Activated T-helper 1 cell treated with anti-CD3 and anti-CD28 coated beads, Interleukin-12 subunit alpha, Interleukin-12 subunit beta, Interleukin-2, Interleukin-4 antibody, amounts not matched to agents 30 ng/mL and 10 ng/mL and 1 ng/mL, durations not matched to agents 14 hours and 24 hours and 36 hours (primary cell): ENCODE results near the gene CMAS. TPM values are rescaled to one million over a fixed set of nuclear protein-coding genes. Genes with fewer than 3 reads are reported as not detected.
A peak's percentile ranks its signal among the peaks of the same experiment; 100 is the strongest.
"Not testable (repeated sequence)": the region's sequence is repeated elsewhere in the genome, so short reads cannot be mapped to it uniquely, and the experiment has no call there.

ENCODE experiments used
- DNase-seq: peaks from one replicate; pipeline ENCODE4 v3.0.0; 2021; ENCODE audit warnings: low spot score
- H3K27ac Mint-ChIP-seq: one replicate; pipeline ENCODE4 v1.8.0; 2021; ENCODE audit warnings: mild to moderate bottlenecking, mixed read lengths
- H3K27me3 Mint-ChIP-seq: one replicate; pipeline ENCODE4 v1.8.0; 2022; ENCODE audit warnings: mild to moderate bottlenecking, moderate library complexity, mixed read lengths; ENCODE audit not compliant: insufficient read depth
- H3K36me3 Mint-ChIP-seq: one replicate; pipeline ENCODE4 v1.8.0; 2021; ENCODE audit warnings: low read depth, mixed read lengths
- H3K4me1 Mint-ChIP-seq: one replicate; pipeline ENCODE4 v1.8.0; 2021; ENCODE audit warnings: low read depth, mixed read lengths
- H3K4me3 Mint-ChIP-seq: one replicate; pipeline ENCODE4 v1.8.0; 2021; ENCODE audit warnings: mild to moderate bottlenecking, moderate library complexity, mixed read lengths
- H3K9me3 Mint-ChIP-seq: one replicate; pipeline ENCODE4 v1.8.0; 2021; ENCODE audit warnings: mixed read lengths
- intact Hi-C: fragments of 100-400 bp; cut with micrococcal nuclease; formaldehyde crosslinking; loops from one replicate; pipeline ENCODE4 v1.15.1; 2024
- total RNA-seq: library from RNA; stranded (reverse); gene quantifications from 2 replicates; pipeline ENCODE4 v1.2.3, GENCODE V29; 2022

Gene CMAS
- total RNA-seq = 34.1 and 34.9 TPM in 2 replicates

DNA sequence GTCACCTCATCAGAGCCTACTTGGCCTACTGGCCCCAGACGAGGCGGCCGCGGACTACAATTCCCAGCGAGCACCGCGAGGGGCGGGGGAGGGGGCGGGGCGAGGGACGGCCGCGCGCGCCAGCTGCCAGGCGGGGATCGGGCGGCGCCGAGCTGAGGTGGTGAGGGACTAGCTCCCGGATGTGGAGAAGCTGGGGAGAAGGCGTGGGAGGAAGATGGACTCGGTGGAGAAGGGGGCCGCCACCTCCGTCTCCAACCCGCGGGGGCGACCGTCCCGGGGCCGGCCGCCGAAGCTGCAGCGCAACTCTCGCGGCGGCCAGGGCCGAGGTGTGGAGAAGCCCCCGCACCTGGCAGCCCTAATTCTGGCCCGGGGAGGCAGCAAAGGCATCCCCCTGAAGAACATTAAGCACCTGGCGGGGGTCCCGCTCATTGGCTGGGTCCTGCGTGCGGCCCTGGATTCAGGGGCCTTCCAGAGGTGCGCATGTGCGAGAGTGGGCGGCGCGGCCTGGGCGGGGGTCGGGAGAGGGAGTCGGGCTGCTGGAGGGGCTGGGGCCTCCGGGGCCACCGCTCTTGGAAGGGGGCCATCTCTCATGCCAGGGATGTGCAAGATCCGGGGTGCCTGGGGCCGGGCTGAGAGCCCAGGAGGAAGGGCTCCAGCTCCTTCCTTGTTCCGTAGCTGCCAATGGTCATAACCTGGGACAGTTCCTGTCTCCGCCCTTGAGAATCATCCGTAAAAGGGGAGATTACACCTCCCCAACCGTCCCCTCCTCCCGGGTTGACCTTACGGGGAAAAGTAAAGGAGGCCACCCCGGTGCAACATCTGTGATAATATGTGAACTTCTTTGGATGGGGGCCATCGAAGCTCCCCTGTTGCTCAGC, at the start of gene CMAS:
Gene CMAS, plus strand, starts transcription at position 129 of the 878 bp plus-strand sequence. Its CDS starts 86 bp downstream, at position 215.
- peaks cover 20% of the 10 kb centered on the region for H3K36me3 Mint-ChIP-seq
- H3K4me1 Mint-ChIP-seq = peaks cover 48% of the 10 kb centered on the region
- no peaks in the 10 kb centered on the region for H3K9me3 Mint-ChIP-seq
- H3K27ac Mint-ChIP-seq = peak within 1 kb of the TSS; percentile 88
- DNase-seq = peak; percentile 70
- intact Hi-C loops = loop anchor here (1.0 to 10.0 kb wide), 8 partner anchors 289 to 638 kb away; partner anchors contain the start of genes C2CD5, ETNK1, GOLT1B and LDHB
- H3K4me3 Mint-ChIP-seq = peak within 1 kb of the TSS; percentile 95
- H3K27me3 Mint-ChIP-seq = no peaks in the 10 kb centered on the region

DNA sequence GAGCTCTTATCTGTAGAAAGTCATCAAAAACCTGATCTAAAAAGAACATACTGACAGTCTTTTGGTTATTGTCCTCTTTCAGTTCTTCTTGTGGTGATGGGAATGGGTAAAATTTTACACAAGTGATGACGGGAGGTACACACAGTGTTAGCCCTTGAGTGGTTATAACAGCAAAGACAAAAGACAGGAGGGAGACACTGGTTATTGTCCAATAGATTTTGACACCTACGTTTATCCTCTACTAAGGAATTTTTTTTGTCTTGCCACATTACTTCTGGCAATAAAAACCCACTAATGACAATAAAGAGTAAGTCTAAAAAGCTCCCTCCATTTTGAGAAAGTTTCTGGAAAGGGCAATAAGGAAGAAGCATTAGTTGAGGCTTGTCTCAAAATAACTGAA, 47.7 kb upstream of the CMAS start:
- no peak for DNase-seq
- no peaks in the 10 kb centered on the region for H3K9me3 Mint-ChIP-seq
- H3K27ac Mint-ChIP-seq = no peak overlapping the region
- peaks cover 1% of the 10 kb centered on the region for H3K4me1 Mint-ChIP-seq
- H3K27me3 Mint-ChIP-seq = peaks cover 2% of the 10 kb centered on the region
- H3K4me3 Mint-ChIP-seq = no peak overlapping the region
- intact Hi-C loops = no loop called here
- no peaks in the 10 kb centered on the region for H3K36me3 Mint-ChIP-seq

DNA sequence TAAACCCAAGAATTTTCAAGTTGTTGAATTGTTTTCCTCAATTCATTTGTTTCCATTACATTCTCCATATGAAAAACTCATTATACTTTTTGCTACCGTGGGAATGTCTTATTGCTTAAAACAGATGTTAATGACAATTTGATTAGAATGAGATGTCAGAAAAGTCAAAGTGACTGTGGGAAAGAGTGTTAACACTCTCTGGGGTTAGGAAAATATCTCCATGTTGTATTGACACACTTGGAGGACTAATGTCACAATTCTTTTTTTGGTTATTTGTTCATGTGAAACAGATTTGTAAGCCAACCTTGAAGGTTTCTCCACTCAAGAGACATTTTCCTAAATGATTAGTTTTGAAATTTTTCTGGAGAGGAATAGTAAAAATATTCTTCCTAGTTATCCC, 47.2 kb upstream of the CMAS start:
- Mint-ChIP-seq H3K36me3 (no peaks in the 10 kb centered on the region), H3K27ac (no peak overlapping the region), H3K4me3 (no peak overlapping the region), H3K27me3 (peaks cover 2% of the 10 kb centered on the region), H3K9me3 (no peaks in the 10 kb centered on the region), H3K4me1 (no peaks in the 10 kb centered on the region)
- intact Hi-C loops = no loop called here
- DNase-seq = no peak

DNA sequence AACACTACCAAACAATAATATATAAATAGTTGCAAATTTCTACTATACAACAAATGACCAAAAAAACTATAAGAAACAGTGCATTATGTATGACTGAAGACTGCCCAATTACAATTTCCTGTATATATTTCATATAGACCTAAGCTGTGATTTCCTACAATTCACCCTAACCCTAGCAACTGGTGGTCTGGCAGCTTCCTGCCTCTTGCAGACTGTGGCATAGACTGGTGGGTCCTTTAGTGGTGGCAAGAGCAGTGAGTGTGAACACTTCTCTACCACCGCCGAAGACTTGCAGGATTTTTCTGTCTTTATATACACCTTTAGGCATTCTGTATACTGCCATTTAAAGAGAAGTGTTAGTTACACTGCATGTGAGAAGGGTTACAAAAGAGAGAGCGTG, 43.6 kb upstream of the CMAS start:
- Mint-ChIP-seq H3K4me1 (no peaks in the 10 kb centered on the region), H3K27me3 (peaks cover 2% of the 10 kb centered on the region), H3K27ac (no peak overlapping the region), H3K4me3 (no peak overlapping the region), H3K36me3 (no peaks in the 10 kb centered on the region), H3K9me3 (no peaks in the 10 kb centered on the region)
- no peak for DNase-seq
- intact Hi-C loops = no loop called here

DNA sequence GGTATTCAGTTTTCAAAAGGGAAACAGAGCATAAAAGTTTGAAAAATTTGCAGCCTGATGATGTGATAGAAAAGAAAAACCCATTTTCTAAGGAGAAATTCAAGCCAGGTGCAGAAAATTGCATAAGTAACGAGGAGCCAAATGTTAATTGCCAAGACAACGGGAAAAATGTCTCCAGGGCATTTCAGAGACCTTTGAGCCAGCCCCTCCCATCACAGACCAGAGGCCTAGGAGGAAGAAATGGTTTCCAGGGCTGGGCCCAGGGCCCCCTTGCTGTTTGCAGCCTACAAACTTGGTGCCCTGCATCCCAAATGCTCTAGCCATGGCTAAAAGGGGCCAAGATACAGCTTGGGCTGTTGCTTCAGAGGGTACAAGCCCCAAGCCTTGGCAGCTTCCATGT, 38.2 kb upstream of the CMAS start:
- DNase-seq, H3K27me3 Mint-ChIP-seq, H3K9me3 Mint-ChIP-seq, H3K36me3 Mint-ChIP-seq, H3K4me3 Mint-ChIP-seq, H3K4me1 Mint-ChIP-seq, intact Hi-C loops, H3K27ac Mint-ChIP-seq: not testable (repeated sequence)

DNA sequence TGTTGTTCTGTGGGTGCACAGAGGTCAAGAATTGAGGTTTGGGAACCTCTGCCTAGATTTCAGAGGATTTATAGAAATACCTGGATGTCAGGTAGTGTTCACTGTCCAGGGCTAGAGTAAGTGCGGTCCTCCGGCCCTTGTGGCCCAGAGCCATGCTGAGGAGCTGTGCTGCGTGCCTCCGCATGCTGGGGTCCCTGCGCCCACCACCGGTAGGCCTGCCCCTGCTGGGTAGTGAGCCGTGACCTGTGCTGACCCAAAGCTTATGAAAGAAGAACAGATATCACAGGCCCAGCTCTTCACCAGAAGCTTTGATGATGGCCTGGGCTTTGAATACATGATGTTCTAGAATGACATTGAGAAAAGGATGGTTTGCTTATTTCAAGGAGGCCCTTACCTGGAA, 37.8 kb upstream of the CMAS start:
- no peak for DNase-seq
- intact Hi-C loops = no loop called here
- Mint-ChIP-seq H3K27ac (no peak overlapping the region), H3K36me3 (no peaks in the 10 kb centered on the region), H3K27me3 (peaks cover 2% of the 10 kb centered on the region), H3K4me3 (no peak overlapping the region), H3K9me3 (no peaks in the 10 kb centered on the region), H3K4me1 (no peaks in the 10 kb centered on the region)

DNA sequence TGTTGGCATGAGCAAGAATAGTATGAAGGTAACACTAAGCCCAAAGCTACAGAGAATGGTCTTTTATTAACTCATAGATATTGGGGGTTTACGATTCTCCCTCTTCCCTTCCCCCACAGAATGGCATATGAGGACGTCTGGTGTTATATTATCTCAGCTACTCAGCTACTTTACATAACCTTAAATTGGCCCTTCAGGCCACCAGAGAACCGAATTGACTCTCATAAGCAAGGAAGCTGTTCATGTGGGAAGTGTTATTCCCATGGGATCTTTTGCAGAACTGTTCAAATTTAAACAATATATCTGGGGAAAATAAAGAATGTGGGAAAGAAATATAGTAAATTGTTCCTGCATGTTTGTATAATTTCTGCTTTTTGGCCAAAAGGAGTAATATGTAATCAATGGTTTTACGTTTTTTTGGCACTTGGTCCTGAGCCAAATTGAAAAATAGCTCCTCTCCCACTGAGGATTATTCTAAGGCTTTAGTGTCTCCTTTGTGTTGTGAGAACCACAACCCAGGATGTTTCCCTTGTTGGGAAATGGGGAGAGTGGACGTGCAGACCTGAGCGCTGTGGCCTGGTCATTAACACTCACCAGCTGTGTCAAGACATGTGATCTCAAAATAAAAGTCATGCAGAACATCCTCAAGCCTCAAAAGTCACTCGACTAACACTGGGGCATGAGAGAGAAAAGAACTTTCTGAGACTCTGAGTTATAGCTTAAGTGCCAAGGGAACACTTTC, 31.8 kb upstream of the CMAS start:
- Mint-ChIP-seq H3K36me3 (no peaks in the 10 kb centered on the region), H3K27ac (no peak overlapping the region), H3K27me3 (no peaks in the 10 kb centered on the region), H3K4me1 (no peaks in the 10 kb centered on the region), H3K4me3 (no peak overlapping the region), H3K9me3 (no peaks in the 10 kb centered on the region)
- intact Hi-C loops = no loop called here
- DNase-seq = no peak

DNA sequence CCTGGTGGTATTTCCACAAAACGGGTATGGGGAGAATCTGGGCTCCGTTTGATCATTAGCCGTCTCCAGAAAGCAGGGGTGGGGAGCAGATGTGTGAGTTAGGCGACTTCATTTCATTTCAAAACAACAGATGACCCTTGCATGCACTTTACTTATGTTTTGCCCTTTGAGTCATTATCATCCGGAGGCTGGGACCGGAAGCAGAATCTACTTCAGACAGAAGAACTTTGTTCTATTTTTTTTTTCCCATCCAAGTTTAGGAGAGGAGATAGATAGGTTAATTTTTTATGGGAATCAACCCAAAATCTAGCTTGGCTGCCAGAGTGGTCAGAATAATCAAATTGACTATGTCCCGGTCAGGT, 31.3 kb upstream of the CMAS start:
- H3K27ac Mint-ChIP-seq = no peak overlapping the region
- no peak for DNase-seq
- no peak overlapping the region for H3K4me3 Mint-ChIP-seq
- H3K36me3 Mint-ChIP-seq = no peaks in the 10 kb centered on the region
- intact Hi-C loops = no loop called here
- no peaks in the 10 kb centered on the region for H3K9me3 Mint-ChIP-seq
- no peaks in the 10 kb centered on the region for H3K4me1 Mint-ChIP-seq
- no peaks in the 10 kb centered on the region for H3K27me3 Mint-ChIP-seq

DNA sequence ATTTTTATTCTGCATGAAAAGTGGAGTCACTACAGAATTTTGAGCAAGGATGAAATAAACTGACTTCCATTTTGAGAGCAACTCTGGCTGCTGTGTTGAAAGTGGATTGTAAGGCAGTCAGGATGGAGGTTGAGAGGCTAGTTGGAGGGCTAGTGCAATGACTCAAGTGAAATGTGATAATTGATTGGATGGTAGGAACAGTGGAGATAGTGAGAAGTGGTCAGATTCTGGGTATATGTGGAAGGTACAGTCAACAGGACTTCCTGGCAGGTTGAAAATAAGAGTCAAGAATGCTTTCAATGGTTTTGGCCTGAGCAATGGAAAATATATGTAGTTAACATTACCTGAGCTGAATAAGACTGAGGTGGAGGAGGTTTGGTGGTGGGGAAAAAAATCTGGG, 29.0 kb upstream of the CMAS start:
- H3K9me3 Mint-ChIP-seq = no peaks in the 10 kb centered on the region
- H3K4me3 Mint-ChIP-seq = no peak overlapping the region
- H3K36me3 Mint-ChIP-seq = no peaks in the 10 kb centered on the region
- no peaks in the 10 kb centered on the region for H3K27me3 Mint-ChIP-seq
- H3K4me1 Mint-ChIP-seq = no peaks in the 10 kb centered on the region
- DNase-seq = no peak
- no peak overlapping the region for H3K27ac Mint-ChIP-seq
- intact Hi-C loops = no loop called here

DNA sequence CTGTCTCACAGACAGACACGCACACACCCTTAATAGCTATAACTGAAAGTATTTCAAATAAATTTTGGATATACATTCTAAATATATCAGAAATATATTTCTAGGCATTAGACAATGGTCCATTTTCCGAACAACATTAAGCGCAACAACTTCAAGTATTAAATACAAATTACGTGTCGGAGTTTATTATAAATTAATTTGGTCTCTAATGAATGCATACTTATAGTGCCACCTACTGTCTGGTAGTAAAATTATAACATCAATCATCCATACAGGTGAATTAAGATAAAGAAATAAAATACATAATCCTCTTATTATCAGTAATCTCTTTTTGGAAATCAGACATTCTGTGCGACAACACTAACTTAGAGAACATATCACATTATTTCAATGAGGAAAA, 27.2 kb upstream of the CMAS start:
- H3K4me3 Mint-ChIP-seq = no peak overlapping the region
- H3K36me3 Mint-ChIP-seq = no peaks in the 10 kb centered on the region
- no peak overlapping the region for H3K27ac Mint-ChIP-seq
- no peak for DNase-seq
- intact Hi-C loops = loop anchor here (1.0 kb wide), 1 partner anchor 322 kb away; no protein-coding TSS in a partner anchor
- H3K4me1 Mint-ChIP-seq = no peaks in the 10 kb centered on the region
- peaks cover 7% of the 10 kb centered on the region for H3K9me3 Mint-ChIP-seq
- no peaks in the 10 kb centered on the region for H3K27me3 Mint-ChIP-seq

DNA sequence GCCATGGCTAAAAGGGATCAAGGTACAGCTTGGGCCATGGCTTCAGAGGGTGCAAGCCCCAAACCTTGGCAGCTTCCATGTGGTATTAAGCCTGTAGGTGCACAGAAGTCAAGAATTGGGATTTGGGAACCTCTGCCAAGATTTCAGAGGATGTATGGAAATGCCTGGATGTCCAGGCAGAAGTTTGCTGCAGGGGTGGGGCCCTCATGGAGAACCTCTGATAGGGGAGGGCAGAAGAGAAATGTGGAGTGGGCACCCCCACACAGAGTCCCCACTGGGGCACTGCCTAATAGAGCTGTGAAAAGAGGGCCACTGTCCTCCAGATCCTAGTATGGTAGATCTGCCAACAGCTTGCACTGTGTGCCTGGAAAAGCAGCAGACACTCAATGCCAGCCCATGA, 22.5 kb upstream of the CMAS start:
- H3K27ac Mint-ChIP-seq, intact Hi-C loops, H3K36me3 Mint-ChIP-seq, H3K4me1 Mint-ChIP-seq, DNase-seq, H3K27me3 Mint-ChIP-seq, H3K4me3 Mint-ChIP-seq: not testable (repeated sequence)
- peaks cover 14% of the 10 kb centered on the region for H3K9me3 Mint-ChIP-seq

DNA sequence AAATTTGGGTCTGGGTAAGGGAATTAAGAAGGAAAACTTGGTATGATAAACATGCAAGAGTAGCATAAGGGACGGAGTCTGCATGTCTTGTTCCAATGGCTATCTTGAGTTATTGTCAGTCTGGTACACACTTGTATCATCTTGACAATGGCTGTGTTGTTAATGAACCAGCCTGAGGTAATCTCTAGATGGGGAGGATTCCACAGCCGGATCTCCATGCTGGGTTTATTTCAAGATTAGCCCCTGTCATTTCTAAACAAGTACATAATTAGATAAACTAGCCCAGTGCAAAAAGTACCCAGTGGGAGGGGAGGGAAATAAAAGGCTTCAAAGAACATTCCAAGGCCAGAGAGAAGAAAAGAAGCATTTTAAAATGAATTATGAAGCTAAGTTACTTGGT, 16.5 kb upstream of the CMAS start:
- H3K4me3 Mint-ChIP-seq = no peak overlapping the region
- no peaks in the 10 kb centered on the region for H3K36me3 Mint-ChIP-seq
- H3K27ac Mint-ChIP-seq = no peak overlapping the region
- intact Hi-C loops = no loop called here
- DNase-seq = no peak
- peaks cover 3% of the 10 kb centered on the region for H3K27me3 Mint-ChIP-seq
- H3K4me1 Mint-ChIP-seq = peaks cover 3% of the 10 kb centered on the region
- H3K9me3 Mint-ChIP-seq = peaks cover under 1% of the 10 kb centered on the region

DNA sequence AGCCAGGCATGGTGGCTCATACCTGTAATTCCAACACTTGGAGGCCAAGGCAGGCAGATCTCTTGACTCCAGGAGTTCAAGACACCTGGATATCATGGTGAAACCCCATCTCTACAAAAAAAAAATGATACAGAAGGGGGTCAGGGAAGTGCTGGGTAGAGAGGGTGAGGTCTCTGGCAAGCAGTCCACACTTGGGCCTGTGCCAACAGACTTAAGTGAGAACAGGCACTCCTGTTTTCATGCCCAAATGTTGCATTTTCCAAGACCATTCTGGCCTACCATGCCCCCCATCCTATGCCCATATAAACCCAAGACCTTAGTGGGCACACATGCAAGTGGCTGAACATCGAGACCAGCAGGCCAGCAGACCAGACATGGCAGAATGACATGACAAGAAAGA, 16.0 kb upstream of the CMAS start:
- no peak overlapping the region for H3K4me3 Mint-ChIP-seq
- no peaks in the 10 kb centered on the region for H3K36me3 Mint-ChIP-seq

More for the DNA sequence above, 16.0 kb upstream of the CMAS start:
- no peak overlapping the region for H3K27ac Mint-ChIP-seq
- peaks cover 3% of the 10 kb centered on the region for H3K27me3 Mint-ChIP-seq
- H3K4me1 Mint-ChIP-seq = peaks cover 4% of the 10 kb centered on the region
- DNase-seq = no peak
- no peaks in the 10 kb centered on the region for H3K9me3 Mint-ChIP-seq
- intact Hi-C loops = no loop called here
